Activated naive CD8-positive, alpha-beta T cell treated with anti-CD3 and anti-CD28 coated beads, Interleukin-2, amount 50 U/mL, for 24 hours (primary cell): ENCODE data around the gene CAPN12.
"Not testable (repeated sequence)": the region's sequence is repeated elsewhere in the genome, so short reads cannot be mapped to it uniquely, and the experiment has no call there.

Experiments
- ATAC-seq: fragments of 150-1000 bp; cut with Tn5 transposase; one replicate; pipeline ENCODE4 v1.10.0; 2021
- DNase-seq: peaks from one replicate; pipeline ENCODE4 v3.0.0; 2021
- H3K27ac Mint-ChIP-seq: one replicate; pipeline ENCODE4 v1.8.0; 2021; ENCODE audit warnings: mild to moderate bottlenecking, mixed read lengths
- H3K27me3 Mint-ChIP-seq: one replicate; pipeline ENCODE4 v1.8.0; 2021; ENCODE audit warnings: mixed read lengths
- H3K36me3 Mint-ChIP-seq: one replicate; pipeline ENCODE4 v1.8.0; 2021; ENCODE audit warnings: low read depth, mixed read lengths
- H3K4me1 Mint-ChIP-seq: one replicate; pipeline ENCODE4 v1.8.0; 2021; ENCODE audit warnings: mixed read lengths
- H3K4me3 Mint-ChIP-seq: one replicate; pipeline ENCODE4 v1.8.0; 2021; ENCODE audit warnings: mild to moderate bottlenecking, moderate library complexity, mixed read lengths
- H3K9me3 Mint-ChIP-seq: one replicate; pipeline ENCODE4 v1.8.0; 2021; ENCODE audit warnings: mixed read lengths

The CAPN12 gene

GRCh38 chr19:38780443-38780842 lies 36.2 kb upstream of the CAPN12 start:
- ATAC-seq = no peak
- H3K27me3 Mint-ChIP-seq = peaks cover 7% of the 10 kb centered on the region
- H3K27ac Mint-ChIP-seq = no peak overlapping the region

GRCh38 chr19:38778733-38779132 lies 34.5 kb upstream of the CAPN12 start:
- peaks cover 7% of the 10 kb centered on the region for H3K27me3 Mint-ChIP-seq

More at GRCh38 chr19:38780443-38780842, 36.2 kb upstream of the CAPN12 start:
- Mint-ChIP-seq H3K4me1 (peaks cover 2% of the 10 kb centered on the region), H3K36me3 (no peaks in the 10 kb centered on the region), H3K4me3 (no peak overlapping the region), H3K9me3 (no peaks in the 10 kb centered on the region)
- no peak for DNase-seq

GRCh38 chr19:38774181-38774950 lies 30.1 kb upstream of the CAPN12 start:
- no peak overlapping the region for H3K27ac Mint-ChIP-seq
- H3K4me3 Mint-ChIP-seq = no peak overlapping the region
- no peaks in the 10 kb centered on the region for H3K36me3 Mint-ChIP-seq
- H3K27me3 Mint-ChIP-seq = peaks cover 2% of the 10 kb centered on the region
- no peaks in the 10 kb centered on the region for H3K9me3 Mint-ChIP-seq
- H3K4me1 Mint-ChIP-seq = peaks cover 3% of the 10 kb centered on the region
- DNase-seq (no peak), ATAC-seq (no peak)

More at GRCh38 chr19:38778733-38779132, 34.5 kb upstream of the CAPN12 start:
- DNase-seq = no peak
- H3K9me3 Mint-ChIP-seq = no peaks in the 10 kb centered on the region
- H3K36me3 Mint-ChIP-seq = no peaks in the 10 kb centered on the region
- H3K4me3 Mint-ChIP-seq = no peak overlapping the region
- H3K4me1 Mint-ChIP-seq = no peaks in the 10 kb centered on the region
- ATAC-seq = no peak
- no peak overlapping the region for H3K27ac Mint-ChIP-seq

- H3K4me1 Mint-ChIP-seq = peaks cover 5% of the 10 kb centered on the region
- DNase-seq = no peak
- no peak for ATAC-seq
- no peaks in the 10 kb centered on the region for H3K9me3 Mint-ChIP-seq
- H3K36me3 Mint-ChIP-seq = no peaks in the 10 kb centered on the region
- H3K27me3 Mint-ChIP-seq = no peaks in the 10 kb centered on the region
- no peak within 1 kb of the TSS for H3K27ac Mint-ChIP-seq
- no peak within 1 kb of the TSS for H3K4me3 Mint-ChIP-seq
These were observed 29.3 kb upstream of the CAPN12 start, which contains the start of gene LGALS7 for GRCh38 chr19:38773469-38774177. LGALS7 (minus strand) TSS chr19:38773517; CDS start chr19:38773492, 25 bp downstream.

- not testable (repeated sequence) for H3K4me1 Mint-ChIP-seq, H3K4me3 Mint-ChIP-seq, DNase-seq, H3K9me3 Mint-ChIP-seq, ATAC-seq, H3K27me3 Mint-ChIP-seq, H3K27ac Mint-ChIP-seq, H3K36me3 Mint-ChIP-seq
These were observed 27.3 kb upstream of the CAPN12 start for GRCh38 chr19:38771569-38771968.

- H3K4me1 Mint-ChIP-seq, H3K4me3 Mint-ChIP-seq, H3K9me3 Mint-ChIP-seq, H3K27me3 Mint-ChIP-seq, H3K36me3 Mint-ChIP-seq, H3K27ac Mint-ChIP-seq, DNase-seq: not testable (repeated sequence)
- peak; percentile 82 for ATAC-seq
These were observed 26.6 kb upstream of the CAPN12 start for GRCh38 chr19:38770949-38771275.

- H3K4me3 Mint-ChIP-seq, H3K4me1 Mint-ChIP-seq, DNase-seq, H3K27me3 Mint-ChIP-seq, H3K27ac Mint-ChIP-seq, H3K9me3 Mint-ChIP-seq, H3K36me3 Mint-ChIP-seq: not testable (repeated sequence)
- ATAC-seq = peak; percentile 11
These were observed 26.1 kb upstream of the CAPN12 start for GRCh38 chr19:38770228-38770948.

GRCh38 chr19:38769635-38770211 lies 25.4 kb upstream of the CAPN12 start:
- H3K27ac Mint-ChIP-seq = no peak overlapping the region
- peaks cover 5% of the 10 kb centered on the region for H3K4me1 Mint-ChIP-seq
- no peaks in the 10 kb centered on the region for H3K27me3 Mint-ChIP-seq
- DNase-seq (peak; percentile 91), ATAC-seq (peak; percentile 82)
- H3K4me3 Mint-ChIP-seq = no peak overlapping the region
- no peaks in the 10 kb centered on the region for H3K9me3 Mint-ChIP-seq
- no peaks in the 10 kb centered on the region for H3K36me3 Mint-ChIP-seq

- peaks cover 5% of the 10 kb centered on the region for H3K4me1 Mint-ChIP-seq
- H3K36me3 Mint-ChIP-seq = no peaks in the 10 kb centered on the region
- no peaks in the 10 kb centered on the region for H3K27me3 Mint-ChIP-seq
- no peak overlapping the region for H3K4me3 Mint-ChIP-seq
- DNase-seq (no peak), ATAC-seq (no peak)
- no peaks in the 10 kb centered on the region for H3K9me3 Mint-ChIP-seq
- H3K27ac Mint-ChIP-seq = no peak overlapping the region
These were observed 22.2 kb upstream of the CAPN12 start for GRCh38 chr19:38766276-38767047.

- DNase-seq (no peak), ATAC-seq (no peak)
- H3K36me3 Mint-ChIP-seq = no peaks in the 10 kb centered on the region
- H3K27me3 Mint-ChIP-seq = no peaks in the 10 kb centered on the region
- no peak overlapping the region for H3K4me3 Mint-ChIP-seq
- H3K9me3 Mint-ChIP-seq = no peaks in the 10 kb centered on the region
- no peak overlapping the region for H3K27ac Mint-ChIP-seq
- peaks cover 5% of the 10 kb centered on the region for H3K4me1 Mint-ChIP-seq
These were observed 20.9 kb upstream of the CAPN12 start for GRCh38 chr19:38765214-38765613.

GRCh38 chr19:38763795-38764220 lies 19.5 kb upstream of the CAPN12 start:
- ATAC-seq = no peak
- Mint-ChIP-seq H3K36me3 (no peaks in the 10 kb centered on the region), H3K4me1 (no peaks in the 10 kb centered on the region), H3K27me3 (no peaks in the 10 kb centered on the region), H3K9me3 (no peaks in the 10 kb centered on the region), H3K27ac (no peak overlapping the region), H3K4me3 (no peak overlapping the region)
- no peak for DNase-seq

GRCh38 chr19:38761884-38762389 lies 17.7 kb upstream of the CAPN12 start:
- not testable (repeated sequence) for H3K27me3 Mint-ChIP-seq, H3K36me3 Mint-ChIP-seq, H3K4me3 Mint-ChIP-seq, DNase-seq, H3K27ac Mint-ChIP-seq, H3K9me3 Mint-ChIP-seq, H3K4me1 Mint-ChIP-seq, ATAC-seq

GRCh38 chr19:38760805-38761517 lies 16.7 kb upstream of the CAPN12 start:
- not testable (repeated sequence) for H3K27ac Mint-ChIP-seq, H3K4me1 Mint-ChIP-seq, H3K4me3 Mint-ChIP-seq

More at GRCh38 chr19:38760805-38761517, 16.7 kb upstream of the CAPN12 start:
- H3K9me3 Mint-ChIP-seq, DNase-seq, H3K27me3 Mint-ChIP-seq, ATAC-seq, H3K36me3 Mint-ChIP-seq: not testable (repeated sequence)
